ENCODE measurements around the gene IFI44.

Gene IFI44

DNA sequence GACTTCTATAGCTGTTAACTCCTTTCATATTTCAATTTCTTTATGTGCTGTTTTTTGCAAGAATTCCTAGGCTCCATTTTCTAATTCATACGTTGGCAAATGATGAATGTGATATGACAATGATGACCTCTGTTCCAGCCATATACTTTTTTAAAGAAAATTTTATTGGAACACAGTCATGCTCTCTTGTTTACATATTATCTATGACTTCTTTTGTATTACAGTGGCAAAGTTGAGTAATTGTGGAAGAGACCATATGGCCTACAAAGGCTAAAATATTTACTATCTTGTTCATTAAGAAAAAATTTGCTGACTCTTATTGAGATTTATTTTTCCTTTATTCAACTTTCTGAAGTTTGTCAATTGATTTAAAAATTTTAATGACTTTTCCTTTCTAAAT is 22.3 kb upstream of the IFI44 start:
- TF ChIP-seq, protein P1, sequence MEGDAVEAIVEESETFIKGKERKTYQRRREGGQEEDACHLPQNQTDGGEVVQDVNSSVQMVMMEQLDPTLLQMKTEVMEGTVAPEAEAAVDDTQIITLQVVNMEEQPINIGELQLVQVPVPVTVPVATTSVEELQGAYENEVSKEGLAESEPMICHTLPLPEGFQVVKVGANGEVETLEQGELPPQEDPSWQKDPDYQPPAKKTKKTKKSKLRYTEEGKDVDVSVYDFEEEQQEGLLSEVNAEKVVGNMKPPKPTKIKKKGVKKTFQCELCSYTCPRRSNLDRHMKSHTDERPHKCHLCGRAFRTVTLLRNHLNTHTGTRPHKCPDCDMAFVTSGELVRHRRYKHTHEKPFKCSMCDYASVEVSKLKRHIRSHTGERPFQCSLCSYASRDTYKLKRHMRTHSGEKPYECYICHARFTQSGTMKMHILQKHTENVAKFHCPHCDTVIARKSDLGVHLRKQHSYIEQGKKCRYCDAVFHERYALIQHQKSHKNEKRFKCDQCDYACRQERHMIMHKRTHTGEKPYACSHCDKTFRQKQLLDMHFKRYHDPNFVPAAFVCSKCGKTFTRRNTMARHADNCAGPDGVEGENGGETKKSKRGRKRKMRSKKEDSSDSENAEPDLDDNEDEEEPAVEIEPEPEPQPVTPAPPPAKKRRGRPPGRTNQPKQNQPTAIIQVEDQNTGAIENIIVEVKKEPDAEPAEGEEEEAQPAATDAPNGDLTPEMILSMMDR (conservative IDR thresholded peaks at IDR 0.05) = no peak
- no peak for TF ChIP-seq ZFX (IDR thresholded peaks at IDR 0.05)

DNA sequence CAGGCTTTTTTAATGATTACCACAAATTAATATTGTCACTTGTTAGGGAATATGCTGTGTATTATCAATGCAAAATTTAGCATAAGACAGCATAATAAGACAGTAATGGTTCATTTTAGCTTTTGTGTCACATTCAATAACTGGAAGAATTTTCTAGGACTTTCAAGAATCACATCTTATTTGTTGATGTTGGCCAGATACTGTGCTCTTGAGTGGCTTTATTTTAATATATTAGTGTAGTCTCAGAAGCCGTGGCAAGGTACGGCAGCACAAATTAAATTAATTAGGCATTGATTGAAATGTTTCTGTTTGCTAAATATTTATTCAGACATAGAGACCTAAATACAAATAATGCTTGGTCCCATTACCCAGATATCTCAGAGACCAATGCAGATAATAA is 19.0 kb upstream of the IFI44 start:
- TF ChIP-seq, protein P1 (conservative IDR thresholded peaks at IDR 0.05) = no peak
- TF ChIP-seq ZFX (IDR thresholded peaks at IDR 0.05) = no peak
- no peak overlapping the region for H3K27ac ChIP-seq

More for the DNA sequence above, 22.3 kb upstream of the IFI44 start:
- no peak overlapping the region for H3K27ac ChIP-seq

DNA sequence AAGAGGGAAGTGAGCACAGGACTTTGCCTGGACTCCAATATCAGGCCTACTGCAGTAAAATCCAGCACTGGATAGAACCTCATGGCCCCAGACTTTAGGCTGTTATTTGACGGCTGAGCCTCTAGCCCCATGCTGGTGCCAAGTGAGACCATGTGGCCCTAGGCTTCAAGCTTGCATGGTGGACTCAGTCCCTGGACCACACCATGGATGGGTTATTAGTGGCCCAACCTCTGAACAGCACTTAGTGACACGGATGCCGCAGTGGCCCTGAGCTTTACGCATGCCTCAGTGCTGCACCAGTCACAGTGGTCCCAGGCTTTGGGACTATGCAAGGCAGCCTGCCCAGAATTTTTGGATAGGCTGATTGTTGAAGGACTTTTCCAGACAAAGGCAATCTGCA is 16.4 kb upstream of the IFI44 start:
- no peak for TF ChIP-seq ZFX (IDR thresholded peaks at IDR 0.05)
- TF ChIP-seq, protein P1 (conservative IDR thresholded peaks at IDR 0.05) = no peak
- no peak overlapping the region for H3K27ac ChIP-seq

DNA sequence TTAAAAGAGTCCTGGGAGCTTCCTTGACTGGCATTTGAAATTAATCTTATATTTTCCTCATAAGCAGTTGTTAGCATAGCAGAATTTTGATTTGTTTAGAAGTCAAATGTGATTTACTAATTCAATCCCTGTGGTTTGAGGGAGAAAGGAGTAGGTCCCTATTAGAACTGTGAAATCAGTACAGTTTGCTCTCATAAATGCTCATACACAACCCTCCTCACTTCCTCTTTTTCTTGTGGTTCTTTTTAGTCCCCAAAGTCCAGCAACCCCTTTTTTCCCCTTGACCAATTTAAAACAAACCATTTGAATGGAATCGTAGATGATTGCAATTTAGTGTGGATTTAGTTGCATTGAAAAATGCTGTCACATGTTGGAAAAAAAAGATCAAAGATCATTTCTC is 9.2 kb upstream of the IFI44 start:
- H3K27ac ChIP-seq = no peak overlapping the region
- TF ChIP-seq ZFX (IDR thresholded peaks at IDR 0.05) = no peak
- TF ChIP-seq, protein P1 (conservative IDR thresholded peaks at IDR 0.05) = no peak

DNA sequence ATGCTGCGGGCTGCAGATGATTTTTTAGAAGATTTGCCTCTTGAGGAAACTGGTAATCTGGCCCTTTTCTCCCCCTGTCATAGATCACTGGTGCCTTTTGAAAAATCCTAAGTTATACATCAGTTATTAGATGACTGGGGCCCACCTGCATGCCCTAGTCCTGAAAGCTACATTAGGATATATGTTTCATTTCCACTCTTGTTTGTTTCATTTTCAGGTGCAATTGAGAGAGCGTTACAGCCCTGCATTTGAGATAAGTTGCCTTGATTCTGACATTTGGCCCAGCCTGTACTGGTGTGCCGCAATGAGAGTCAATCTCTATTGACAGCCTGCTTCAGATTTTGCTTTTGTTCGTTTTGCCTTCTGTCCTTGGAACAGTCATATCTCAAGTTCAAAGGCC is 8.1 kb upstream of the IFI44 start:
- no peak for TF ChIP-seq ZFX (IDR thresholded peaks at IDR 0.05)
- TF ChIP-seq, protein P1 (conservative IDR thresholded peaks at IDR 0.05) = no peak
- H3K27ac ChIP-seq = no peak overlapping the region

DNA sequence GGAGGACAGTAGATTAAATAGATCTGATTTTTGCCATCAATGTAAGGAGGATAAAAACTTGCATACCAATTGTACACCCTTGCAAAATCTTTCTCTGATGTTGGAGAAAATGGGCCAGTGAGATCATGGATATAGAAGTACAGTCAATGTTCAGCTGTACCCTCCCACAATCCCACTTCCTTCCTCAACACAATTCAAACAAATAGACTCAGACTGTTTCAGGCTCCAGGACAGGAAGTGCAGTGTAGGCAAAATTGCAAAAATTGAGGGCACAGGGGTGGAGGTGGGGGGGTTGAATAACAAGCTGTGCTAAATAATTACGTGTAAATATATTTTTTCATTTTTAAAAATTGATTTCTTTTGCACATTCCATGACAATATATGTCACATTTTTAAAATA is 3.9 kb upstream of the IFI44 start:
- TF ChIP-seq ZFX (IDR thresholded peaks at IDR 0.05) = no peak
- TF ChIP-seq, protein P1 (conservative IDR thresholded peaks at IDR 0.05) = no peak
- H3K27ac ChIP-seq = no peak overlapping the region

DNA sequence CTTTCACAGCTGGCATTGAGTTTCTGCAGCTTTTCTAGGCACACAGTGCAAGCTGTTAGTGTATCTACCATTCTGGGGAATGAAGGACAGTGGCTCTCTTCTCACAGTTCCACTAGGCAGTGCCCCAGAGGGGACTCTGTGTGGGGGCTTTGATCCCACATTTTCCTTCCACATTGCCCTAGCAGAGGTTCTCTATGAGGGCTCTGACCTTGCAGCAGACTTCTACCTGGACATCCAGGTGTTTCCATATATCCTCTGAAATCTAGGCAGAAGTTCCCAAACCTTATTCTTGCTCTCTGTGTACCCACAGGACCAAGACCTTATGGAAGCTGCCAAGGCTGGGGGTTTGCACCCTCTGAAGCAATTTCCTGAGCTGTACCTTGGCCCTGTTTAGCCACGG is 2.4 kb upstream of the IFI44 start:
- no peak overlapping the region for H3K27ac ChIP-seq
- TF ChIP-seq ZFX (IDR thresholded peaks at IDR 0.05) = no peak
- TF ChIP-seq, protein P1 (conservative IDR thresholded peaks at IDR 0.05) = no peak

All from C4-2B (cell line).